ENCODE results near the gene TEKT2. TPM values are rescaled to one million over a fixed set of nuclear protein-coding genes. Genes with fewer than 3 reads are reported as not detected.

The TEKT2 gene
- total and polyA plus RNA-seq, 2 of the 4 experiments (the other 2 are of a cell fraction), result 0.18 TPM; not detected in 1

GRCh38 chr1:36108314-36108713 is 24.4 kb downstream of the TEKT2 start:
- in situ Hi-C loops (cut with MboI; ENCODE audit: low sequenced_read_pairs), result loop anchor here (5.0 to 25.0 kb wide), 2 partner anchors 179 to 304 kb away; no protein-coding TSS in a partner anchor
- ATAC-seq (ENCODE audit: low read depth) (no peak), DNase-seq (no peak)
- TF ChIP-seq MAFK (IDR thresholded peaks at IDR 0.05; ENCODE audit: low read depth, low read length) (peak; percentile 51; the same call in 1 of the 2 replicates), BHLHE40 (IDR thresholded peaks at IDR 0.05; ENCODE audit: low read depth, low read length) (no peak)
- Histone ChIP-seq H2AK5ac (ENCODE audit: low read depth, low read length) (peak overlapping the region; percentile 43; the same call in 1 of the 2 replicates), H4K91ac (ENCODE audit: insufficient read depth, low read depth, low read length) (no peak overlapping the region; the same call in 1 of the 2 replicates), H3K18ac (ENCODE audit: low read depth, low read length) (no peak overlapping the region), H4K8ac (ENCODE audit: low read depth in 2 of 2, low read length in 2 of 2) (no peak overlapping the region), H3K9me1 (ENCODE audit: insufficient read depth, low read length) (peaks cover 10% of the 10 kb centered on the region), H3K4me2 (ENCODE audit: low read depth, low read length) (no peak overlapping the region), H2AFZ (replicated peaks; ENCODE audit: low read length, poor library complexity) (peak overlapping the region; percentile 8), H2BK120ac (ENCODE audit: low read depth, low read length) (peak overlapping the region; percentile 22; the same call in 1 of the 2 replicates), H3K4me1 (ENCODE audit: control insufficient read depth, insufficient read depth, low read length) (peaks cover 2% of the 10 kb centered on the region), H2BK20ac (ENCODE audit: low read depth, low read length) (0 out of 2 replicates have a peak overlapping the region, but pooled peaks have one; percentile 83), H3K36me3 (ENCODE audit: control insufficient read depth, insufficient read depth, low read length) (no peaks in the 10 kb centered on the region), H2BK15ac (ENCODE audit: low read depth, low read length) (no peak overlapping the region), H3K9me3 (ENCODE audit: control insufficient read depth, insufficient read depth, low read length) (no peaks in the 10 kb centered on the region), H3K4ac (ENCODE audit: low read depth, low read length) (0 out of 2 replicates have a peak overlapping the region, but pooled peaks have one; percentile 3), H3K4me3 (ENCODE audit: insufficient read depth, low read depth, low read length) (no peak overlapping the region), H3K27ac (ENCODE audit: insufficient read depth, low read length) (no peak overlapping the region), H4K20me1 (ENCODE audit: insufficient read depth, low read length) (no peaks in the 10 kb centered on the region), H3K23ac (ENCODE audit: low read depth, low read length) (no peak overlapping the region), H4K5ac (ENCODE audit: low read depth, low read length) (no peak overlapping the region), H3K79me1 (ENCODE audit: low read depth in 1 of 2, low read length in 2 of 2) (no peaks in the 10 kb centered on the region), H2BK5ac (ENCODE audit: low read depth, low read length, poor library complexity, severe bottlenecking) (no peak overlapping the region), H3K9ac (ENCODE audit: low read depth, low read length) (no peak overlapping the region), H3K27me3 (ENCODE audit: control insufficient read depth, insufficient read depth, low read length) (no peaks in the 10 kb centered on the region), H3K14ac (replicated peaks; ENCODE audit: low read depth, low read length) (no peak overlapping the region), H2AK9ac (replicated peaks; ENCODE audit: low read depth, low read length, poor library complexity) (peak overlapping the region; percentile 45), H3K56ac (ENCODE audit: extremely low read depth, insufficient read depth, low read length) (no peak overlapping the region)
- POLR2A ChIA-PET (ENCODE audit: unreplicated experiment), result no interaction called here
- CTCF ChIA-PET, result no interaction called here
- no TSS peak for BruUV-seq (replicated peaks)
- dilution Hi-C loops (cut with HindIII; ENCODE audit: low sequenced_read_pairs, unreplicated experiment), result no loop called here
- intact Hi-C loops (cut with micrococcal nuclease), result loop anchor here (10.0 kb wide), 1 partner anchor 106 kb away; no protein-coding TSS in a partner anchor
- 95% methylated on average over 4 of the region's 14 CpGs; no CpG with 5 or more reads in 1 of the 2 experiments for WGBS, 2 experiments (ENCODE audit: extremely low coverage in 2 of 2, insufficient read length in 1 of 2)

All from IMR-90 (cell line).